ENCODE data around the gene LRRC4C.
"Not testable (repeated sequence)": the region's sequence is repeated elsewhere in the genome, so short reads cannot be mapped to it uniquely, and the experiment has no call there.

DNA sequence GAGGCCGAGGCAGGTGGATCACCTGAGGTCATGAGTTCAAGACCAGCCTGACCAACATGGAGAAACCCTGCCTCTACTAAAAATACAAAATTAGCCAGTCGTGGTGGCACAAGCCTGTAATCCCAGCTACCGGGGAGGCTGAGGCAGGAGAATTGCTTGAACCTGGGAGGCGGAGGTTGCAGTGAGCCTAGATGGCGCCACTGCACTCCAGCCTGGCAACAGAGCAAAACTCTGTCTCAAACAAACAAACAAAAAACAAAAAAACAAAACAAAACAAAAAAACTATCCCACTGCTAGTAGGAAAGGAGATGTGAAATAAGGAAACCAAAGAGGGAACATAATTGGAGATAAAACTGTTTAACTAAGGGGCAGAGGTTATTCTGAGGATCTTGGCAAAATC lies 1291.6 kb downstream of the LRRC4C start:
- not testable (repeated sequence) for TF ChIP-seq POLR2AphosphoS5, CTCF, EP300, POLR2A (IDR thresholded peaks at IDR 0.05)
